Activated CD8-positive, alpha-beta memory T cell treated with anti-CD3 and anti-CD28 coated beads for 4 hours (primary cell): Measurements from ENCODE around the gene OVOL2.

ENCODE experiments used
- DNase-seq, 2 donors: peaks; one replicate each; pipeline ENCODE4 v3.0.0-alpha.2; 2020; ENCODE audit warnings: low read depth in 2 of 2

OVOL2 gene

DNA sequence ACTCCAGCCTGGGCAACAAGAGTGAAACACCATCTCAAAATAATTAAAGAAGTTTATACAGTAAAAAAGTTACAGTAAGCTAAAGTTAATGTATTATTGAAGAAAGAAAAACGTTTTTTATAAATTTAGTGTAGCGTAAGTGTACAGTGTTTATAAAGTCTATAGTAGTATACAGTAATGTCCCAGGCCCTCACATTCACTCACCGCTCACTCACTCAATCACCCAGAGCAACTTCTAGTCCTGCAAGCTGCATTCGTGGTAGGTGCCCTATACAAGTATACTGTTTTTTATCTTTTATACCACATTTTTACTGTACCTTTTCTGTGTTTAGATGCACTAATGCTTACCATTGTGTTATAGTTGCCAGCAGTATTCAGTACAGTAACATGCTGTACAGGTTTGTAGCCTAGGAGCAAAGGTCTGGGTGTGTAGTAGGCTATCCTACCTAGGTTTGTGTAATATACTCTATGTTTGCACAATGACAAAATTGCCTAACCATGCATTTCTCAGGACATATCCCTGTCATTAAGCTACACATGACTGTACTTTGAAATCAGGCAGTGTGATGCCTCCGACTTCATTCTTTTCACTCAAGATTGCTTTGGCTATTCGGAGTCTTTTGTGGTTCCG lies 72.2 kb downstream of the OVOL2 start:
- DNase-seq = no peak

DNA sequence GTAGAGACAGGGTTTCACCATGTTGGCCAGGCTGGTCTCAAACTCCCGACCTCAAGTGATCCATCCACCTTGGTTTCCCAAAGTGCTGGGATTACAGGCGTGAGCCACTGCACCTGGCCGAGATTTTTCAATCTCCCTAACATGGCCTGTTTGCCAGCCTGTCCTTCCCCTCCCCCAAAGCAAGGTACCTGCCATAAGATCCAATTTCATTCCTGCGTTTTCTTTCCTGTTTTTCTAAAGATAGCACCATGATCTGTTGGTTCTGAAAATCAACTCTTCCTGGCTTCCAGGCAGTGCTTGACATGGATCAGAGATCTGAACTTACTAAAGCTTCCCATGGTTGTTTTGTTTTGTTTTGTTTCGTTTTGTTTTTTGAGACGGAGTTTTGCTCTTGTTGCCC lies 81.4 kb downstream of the OVOL2 start:
- no peak for DNase-seq
